Activated naive CD8-positive, alpha-beta T cell treated with anti-CD3 and anti-CD28 coated beads for 36 hours (primary cell): ENCODE data around the gene LOXL4. TPM values are rescaled to one million over a fixed set of nuclear protein-coding genes. Genes with fewer than 3 reads are reported as not detected.

Experiments
- DNase-seq: peaks from one replicate; pipeline ENCODE4 v3.0.0; 2021
- H3K27ac Mint-ChIP-seq: one replicate; pipeline ENCODE4 v1.8.0; 2022; ENCODE audit warnings: mild to moderate bottlenecking, moderate library complexity, mixed read lengths
- H3K27me3 Mint-ChIP-seq: one replicate; pipeline ENCODE4 v1.8.0; 2022; ENCODE audit warnings: mild to moderate bottlenecking, mixed read lengths
- H3K36me3 Mint-ChIP-seq: one replicate; pipeline ENCODE4 v1.8.0; 2021; ENCODE audit warnings: mild to moderate bottlenecking, mixed read lengths
- H3K4me1 Mint-ChIP-seq: one replicate; pipeline ENCODE4 v1.8.0; 2021; ENCODE audit warnings: mixed read lengths
- H3K4me3 Mint-ChIP-seq: one replicate; pipeline ENCODE4 v1.8.0; 2022; ENCODE audit warnings: mild to moderate bottlenecking, moderate library complexity, mixed read lengths
- H3K9me3 Mint-ChIP-seq: one replicate; pipeline ENCODE4 v1.8.0; 2022; ENCODE audit warnings: mixed read lengths
- total RNA-seq, 2 experiments: library from RNA; stranded (reverse); gene quantifications; one replicate each; pipeline ENCODE4 v1.2.3, GENCODE V29; 2021

The LOXL4 gene
- total RNA-seq, 2 experiments from 2014 or later, result not detected

- no peaks in the 10 kb centered on the region for H3K36me3 Mint-ChIP-seq
- H3K4me1 Mint-ChIP-seq, result no peaks in the 10 kb centered on the region
- no peak overlapping the region for H3K27ac Mint-ChIP-seq
- peaks cover 31% of the 10 kb centered on the region for H3K27me3 Mint-ChIP-seq
- no peak overlapping the region for H3K4me3 Mint-ChIP-seq
- H3K9me3 Mint-ChIP-seq, result no peaks in the 10 kb centered on the region
- no peak for DNase-seq
Observed at GRCh38 chr10:98274562-98274961, 6.6 kb upstream of the LOXL4 start.

DNA sequence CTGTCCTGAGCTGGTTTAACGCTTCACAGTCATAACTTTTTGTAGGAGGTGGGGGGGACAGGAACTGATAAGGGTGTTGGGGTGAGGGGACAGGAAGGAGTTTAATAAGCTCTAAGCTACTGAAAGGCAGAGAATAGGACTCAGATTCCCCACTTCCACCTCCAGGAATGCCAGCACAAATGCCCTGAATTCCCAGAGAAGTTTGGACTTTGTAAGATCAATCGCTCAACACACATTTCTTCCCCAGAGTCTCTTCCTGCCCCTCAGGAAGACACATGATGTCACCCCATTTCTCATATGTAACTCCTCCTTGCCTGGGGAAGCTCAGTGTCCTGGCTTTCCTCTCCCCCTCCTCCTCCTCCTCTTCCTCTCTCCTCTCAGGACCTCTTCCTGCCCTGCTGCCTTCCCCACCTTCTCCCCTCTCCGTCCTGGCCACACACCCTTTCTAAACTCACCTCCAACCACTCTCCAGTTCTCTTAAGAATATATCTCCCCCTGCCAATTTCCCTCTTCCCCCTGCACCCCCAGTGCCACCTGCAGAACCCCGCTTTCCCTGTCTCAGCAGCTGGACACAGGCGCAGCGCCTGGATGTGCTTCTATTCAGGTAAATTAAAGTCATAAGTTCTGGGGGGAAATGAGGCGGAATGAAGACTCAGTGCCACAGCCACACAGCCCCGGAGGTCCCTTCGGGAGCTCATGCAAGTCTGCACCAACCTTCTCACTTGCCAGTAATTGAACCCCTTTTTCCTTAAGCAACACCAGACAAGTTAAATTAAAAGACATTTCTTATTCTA lies 5.3 kb upstream of the LOXL4 start:
- H3K27me3 Mint-ChIP-seq, result peaks cover 41% of the 10 kb centered on the region
- H3K9me3 Mint-ChIP-seq, result no peaks in the 10 kb centered on the region
- H3K27ac Mint-ChIP-seq, result no peak overlapping the region
- H3K4me1 Mint-ChIP-seq, result no peaks in the 10 kb centered on the region
- no peak for DNase-seq
- H3K36me3 Mint-ChIP-seq, result no peaks in the 10 kb centered on the region
- H3K4me3 Mint-ChIP-seq, result no peak overlapping the region

DNA sequence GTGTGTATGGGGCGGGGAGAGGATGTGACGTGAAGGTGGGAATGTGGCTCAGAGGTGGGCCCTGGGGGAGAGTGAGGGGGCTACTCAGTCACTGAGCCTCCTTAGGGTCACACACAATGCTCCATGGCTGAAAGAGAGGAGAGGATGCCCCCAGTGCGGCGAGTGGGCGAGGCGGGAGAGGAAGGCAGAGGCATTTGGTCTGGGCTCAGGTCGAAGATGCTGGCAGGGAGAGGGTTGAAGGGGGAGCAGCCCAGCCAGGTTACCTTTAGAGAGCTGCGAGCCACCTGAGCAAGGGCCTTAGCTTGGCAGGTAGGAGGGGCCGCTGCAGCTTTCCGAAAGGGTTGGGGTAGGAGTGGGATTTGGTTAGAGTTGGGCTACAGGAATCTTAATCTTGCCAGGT lies 4.7 kb upstream of the LOXL4 start:
- no peak for DNase-seq
- peaks cover 43% of the 10 kb centered on the region for H3K27me3 Mint-ChIP-seq
- no peak overlapping the region for H3K4me3 Mint-ChIP-seq
- H3K4me1 Mint-ChIP-seq, result no peaks in the 10 kb centered on the region
- H3K36me3 Mint-ChIP-seq, result no peaks in the 10 kb centered on the region
- no peaks in the 10 kb centered on the region for H3K9me3 Mint-ChIP-seq
- no peak overlapping the region for H3K27ac Mint-ChIP-seq

GRCh38 chr10:98272245-98272644 lies 4.3 kb upstream of the LOXL4 start:
- Mint-ChIP-seq H3K9me3 (no peaks in the 10 kb centered on the region), H3K36me3 (no peaks in the 10 kb centered on the region), H3K27ac (no peak overlapping the region), H3K4me1 (no peaks in the 10 kb centered on the region), H3K4me3 (no peak overlapping the region), H3K27me3 (peaks cover 47% of the 10 kb centered on the region)
- DNase-seq, result no peak

DNA sequence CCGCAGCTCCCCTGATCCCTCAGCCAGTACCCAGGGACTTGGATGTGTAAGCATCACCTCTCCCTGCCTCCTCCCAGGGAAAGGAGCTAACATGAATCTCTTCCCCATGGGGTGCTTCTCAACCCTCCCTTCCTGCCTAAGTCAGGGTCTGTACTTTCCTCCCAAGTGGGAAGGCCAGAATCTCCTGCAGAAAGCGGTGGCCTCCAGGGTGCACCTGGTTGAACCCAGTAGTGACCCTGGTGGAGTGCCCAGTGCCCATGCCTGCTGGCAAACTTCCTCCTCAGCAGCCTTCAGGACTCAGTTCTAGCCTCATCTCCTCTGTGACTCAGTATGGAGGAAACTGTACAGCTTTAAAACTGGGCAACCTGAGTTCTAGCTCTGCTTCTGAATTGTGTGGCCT lies 2.8 kb upstream of the LOXL4 start:
- H3K9me3 Mint-ChIP-seq, result no peaks in the 10 kb centered on the region
- DNase-seq, result no peak
- H3K27me3 Mint-ChIP-seq, result peaks cover 44% of the 10 kb centered on the region
- no peak overlapping the region for H3K4me3 Mint-ChIP-seq
- no peaks in the 10 kb centered on the region for H3K36me3 Mint-ChIP-seq
- no peaks in the 10 kb centered on the region for H3K4me1 Mint-ChIP-seq
- no peak overlapping the region for H3K27ac Mint-ChIP-seq

- no peak overlapping the region for H3K4me3 Mint-ChIP-seq
- no peak for DNase-seq
- no peak overlapping the region for H3K27ac Mint-ChIP-seq
- H3K36me3 Mint-ChIP-seq, result no peaks in the 10 kb centered on the region
- no peaks in the 10 kb centered on the region for H3K4me1 Mint-ChIP-seq
- peaks cover 43% of the 10 kb centered on the region for H3K27me3 Mint-ChIP-seq
- no peaks in the 10 kb centered on the region for H3K9me3 Mint-ChIP-seq
Observed at GRCh38 chr10:98270073-98270740, 2.2 kb upstream of the LOXL4 start.

- H3K27me3 Mint-ChIP-seq, result peaks cover 40% of the 10 kb centered on the region
- H3K4me1 Mint-ChIP-seq, result no peaks in the 10 kb centered on the region
- no peaks in the 10 kb centered on the region for H3K9me3 Mint-ChIP-seq
- H3K36me3 Mint-ChIP-seq, result no peaks in the 10 kb centered on the region
- no peak overlapping the region for H3K27ac Mint-ChIP-seq
- H3K4me3 Mint-ChIP-seq, result no peak overlapping the region
- no peak for DNase-seq
Observed at GRCh38 chr10:98269435-98269912, 1.5 kb upstream of the LOXL4 start.

- H3K27me3 Mint-ChIP-seq, result peaks cover 39% of the 10 kb centered on the region
- no peak for DNase-seq
- no peaks in the 10 kb centered on the region for H3K36me3 Mint-ChIP-seq
- no peaks in the 10 kb centered on the region for H3K4me1 Mint-ChIP-seq
- H3K4me3 Mint-ChIP-seq, result peak overlapping the region; percentile 48
- H3K27ac Mint-ChIP-seq, result no peak overlapping the region
- H3K9me3 Mint-ChIP-seq, result no peaks in the 10 kb centered on the region
Observed at GRCh38 chr10:98268694-98269431, 869 bp upstream of the LOXL4 start.

GRCh38 chr10:98267069-98267893 lies 713 bp downstream of the LOXL4 start:
- no peak for DNase-seq
- Mint-ChIP-seq H3K27me3 (peaks cover 31% of the 10 kb centered on the region), H3K36me3 (peaks cover 1% of the 10 kb centered on the region), H3K27ac (no peak overlapping the region), H3K9me3 (no peaks in the 10 kb centered on the region), H3K4me1 (no peaks in the 10 kb centered on the region), H3K4me3 (peak overlapping the region; percentile 52)

DNA sequence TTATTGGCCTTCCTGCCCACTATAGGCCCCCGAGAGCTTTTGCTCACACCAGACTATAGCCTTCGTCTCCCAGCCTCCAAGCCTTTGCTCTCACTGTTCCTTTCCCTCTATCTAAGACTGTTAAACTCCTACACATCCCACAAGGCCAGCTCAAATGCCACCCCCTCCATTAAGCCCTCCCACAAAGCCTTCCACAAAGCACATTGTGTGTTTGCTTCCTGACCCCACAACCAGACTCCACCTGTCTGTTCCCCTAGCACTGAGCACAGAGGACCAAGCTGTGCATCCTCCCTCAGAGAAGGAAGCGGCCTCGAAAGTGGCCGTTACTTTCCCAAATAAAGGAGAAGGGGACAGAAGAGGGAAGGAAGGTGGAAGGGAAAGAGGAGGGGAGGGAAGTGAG lies 1.3 kb downstream of the LOXL4 start:
- Mint-ChIP-seq H3K36me3 (peaks cover 1% of the 10 kb centered on the region), H3K27ac (no peak overlapping the region), H3K27me3 (peaks cover 30% of the 10 kb centered on the region), H3K9me3 (no peaks in the 10 kb centered on the region), H3K4me3 (no peak overlapping the region), H3K4me1 (no peaks in the 10 kb centered on the region)
- DNase-seq, result no peak

DNA sequence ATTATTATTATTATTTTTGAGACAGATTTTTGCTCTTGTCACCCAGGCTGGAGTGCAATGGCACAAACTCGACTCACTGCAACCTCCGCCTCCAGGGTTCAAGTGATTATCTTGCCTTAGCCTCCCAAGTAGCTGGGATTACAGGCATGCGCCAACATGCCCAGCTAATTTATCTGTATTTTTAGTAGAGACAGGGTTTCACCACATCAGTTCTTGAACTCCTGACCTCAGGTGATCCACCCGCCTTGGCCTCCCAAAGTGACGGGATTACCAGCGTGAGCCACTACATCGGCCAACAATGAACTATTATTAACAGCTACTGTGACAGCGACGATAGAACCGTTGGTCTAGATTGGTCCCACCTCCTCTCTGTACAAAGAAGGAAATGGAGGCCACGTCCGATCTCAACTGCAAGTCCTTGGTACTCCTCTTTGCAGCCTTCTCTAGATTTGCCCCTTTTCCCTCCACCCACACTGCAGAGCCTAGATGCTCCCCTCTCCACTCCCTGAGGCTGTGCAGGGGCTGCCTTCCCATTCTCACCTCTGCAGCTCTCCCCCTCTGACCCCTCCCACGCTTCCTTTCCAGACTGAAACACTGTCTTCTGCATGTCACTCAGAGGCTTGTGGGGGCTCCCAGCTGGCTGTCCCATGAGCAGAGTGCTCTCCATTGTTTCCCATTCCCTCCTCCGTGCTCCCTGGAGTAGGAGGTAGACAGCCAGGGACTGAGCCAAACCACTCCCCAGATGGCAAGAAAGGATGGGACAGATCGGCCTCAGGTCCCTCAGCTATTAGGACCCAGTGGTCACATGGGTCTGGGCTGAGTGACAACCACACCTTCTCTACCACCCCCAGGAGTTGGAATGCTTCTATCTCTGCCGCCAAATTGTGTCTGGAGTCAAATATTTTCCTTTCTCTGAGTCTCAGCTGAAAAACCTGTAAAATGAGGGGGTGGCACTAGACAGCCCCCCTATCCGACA lies 2.3 kb downstream of the LOXL4 start:
- H3K4me3 Mint-ChIP-seq, result no peak overlapping the region
- H3K36me3 Mint-ChIP-seq, result peaks cover 1% of the 10 kb centered on the region
- no peaks in the 10 kb centered on the region for H3K4me1 Mint-ChIP-seq
- H3K27me3 Mint-ChIP-seq, result peaks cover 25% of the 10 kb centered on the region
- H3K27ac Mint-ChIP-seq, result no peak overlapping the region
- no peaks in the 10 kb centered on the region for H3K9me3 Mint-ChIP-seq
- no peak for DNase-seq

- Mint-ChIP-seq H3K4me3 (no peak overlapping the region), H3K4me1 (no peaks in the 10 kb centered on the region), H3K9me3 (no peaks in the 10 kb centered on the region), H3K27me3 (peaks cover 22% of the 10 kb centered on the region), H3K27ac (no peak overlapping the region), H3K36me3 (peaks cover 1% of the 10 kb centered on the region)
- no peak for DNase-seq
Observed at GRCh38 chr10:98264378-98265065, 3.5 kb downstream of the LOXL4 start.

- H3K27ac Mint-ChIP-seq, result no peak overlapping the region
- H3K4me3 Mint-ChIP-seq, result no peak overlapping the region
Observed at GRCh38 chr10:98263088-98263487, 4.9 kb downstream of the LOXL4 start.

More at GRCh38 chr10:98263088-98263487, 4.9 kb downstream of the LOXL4 start:
- H3K9me3 Mint-ChIP-seq, result no peaks in the 10 kb centered on the region
- H3K4me1 Mint-ChIP-seq, result no peaks in the 10 kb centered on the region
- H3K27me3 Mint-ChIP-seq, result peaks cover 12% of the 10 kb centered on the region
- no peak for DNase-seq
- peaks cover 1% of the 10 kb centered on the region for H3K36me3 Mint-ChIP-seq
